PC-3 (cell line): Measurements from ENCODE around the gene SET.

Experiments used
- CTCF ChIP-seq: fragments of 300-600 bp; sonication (generic); conservative IDR thresholded peaks from 2 replicates; pipeline ENCODE4 v1.5.1; 2017; ENCODE audit warnings: antibody characterized with exemption, low read depth, mild to moderate bottlenecking, low read length
- EZH2 ChIP-seq: fragments of 300-600 bp; sonication (generic); IDR thresholded peaks from one replicate; pipeline ENCODE4 v1.6.1; 2017; ENCODE audit warnings: antibody characterized with exemption, mild to moderate bottlenecking, low read length; ENCODE audit not compliant: unreplicated experiment
- EZH2phosphoT487 ChIP-seq: fragments of 300-600 bp; sonication (generic); IDR thresholded peaks from 2 replicates; pipeline ENCODE4 v1.6.1; 2018; ENCODE audit warnings: mild to moderate bottlenecking, antibody characterized with exemption, low read length, borderline replicate concordance

DNA sequence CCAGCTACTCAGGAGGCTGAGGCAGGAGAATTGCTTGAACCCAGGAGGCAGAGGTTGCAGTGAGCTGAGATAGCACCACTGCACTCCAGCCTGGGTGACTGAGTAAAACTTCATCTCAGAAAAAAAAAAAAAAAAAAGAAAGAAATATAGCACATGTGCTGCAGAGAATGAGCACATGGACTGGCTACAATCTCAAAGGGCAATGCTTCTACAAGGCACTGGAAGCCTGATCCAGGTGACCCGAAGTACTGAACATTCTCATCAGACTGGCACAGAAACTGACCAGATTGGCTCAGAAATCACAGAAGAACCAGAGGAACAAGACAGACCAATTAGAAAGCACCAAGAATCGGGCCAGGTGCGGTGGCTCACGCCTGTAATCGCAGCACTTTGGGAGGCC is 37.2 kb upstream of the SET start:
- no peak for TF ChIP-seq CTCF
- TF ChIP-seq EZH2 = no peak
- TF ChIP-seq EZH2phosphoT487 = no peak
